GM18909 (cell line): ENCODE results near the gene GIT1.
"Not testable (repeated sequence)": the region's sequence is repeated elsewhere in the genome, so short reads cannot be mapped to it uniquely, and the experiment has no call there.

Source experiments
- ATAC-seq: cut with Tn5 transposase; IDR thresholded peaks from one replicate; pipeline ENCODE4 v1.9.1; 2021; ENCODE audit warnings: mild to moderate bottlenecking; ENCODE audit not compliant: unreplicated experiment, poor library complexity

GIT1 gene

GRCh38 chr17:29570521-29570920, 18.9 kb downstream of the GIT1 start:
- no peak for ATAC-seq

GRCh38 chr17:29569245-29569950, 20.1 kb downstream of the GIT1 start:
- no peak for ATAC-seq

DNA sequence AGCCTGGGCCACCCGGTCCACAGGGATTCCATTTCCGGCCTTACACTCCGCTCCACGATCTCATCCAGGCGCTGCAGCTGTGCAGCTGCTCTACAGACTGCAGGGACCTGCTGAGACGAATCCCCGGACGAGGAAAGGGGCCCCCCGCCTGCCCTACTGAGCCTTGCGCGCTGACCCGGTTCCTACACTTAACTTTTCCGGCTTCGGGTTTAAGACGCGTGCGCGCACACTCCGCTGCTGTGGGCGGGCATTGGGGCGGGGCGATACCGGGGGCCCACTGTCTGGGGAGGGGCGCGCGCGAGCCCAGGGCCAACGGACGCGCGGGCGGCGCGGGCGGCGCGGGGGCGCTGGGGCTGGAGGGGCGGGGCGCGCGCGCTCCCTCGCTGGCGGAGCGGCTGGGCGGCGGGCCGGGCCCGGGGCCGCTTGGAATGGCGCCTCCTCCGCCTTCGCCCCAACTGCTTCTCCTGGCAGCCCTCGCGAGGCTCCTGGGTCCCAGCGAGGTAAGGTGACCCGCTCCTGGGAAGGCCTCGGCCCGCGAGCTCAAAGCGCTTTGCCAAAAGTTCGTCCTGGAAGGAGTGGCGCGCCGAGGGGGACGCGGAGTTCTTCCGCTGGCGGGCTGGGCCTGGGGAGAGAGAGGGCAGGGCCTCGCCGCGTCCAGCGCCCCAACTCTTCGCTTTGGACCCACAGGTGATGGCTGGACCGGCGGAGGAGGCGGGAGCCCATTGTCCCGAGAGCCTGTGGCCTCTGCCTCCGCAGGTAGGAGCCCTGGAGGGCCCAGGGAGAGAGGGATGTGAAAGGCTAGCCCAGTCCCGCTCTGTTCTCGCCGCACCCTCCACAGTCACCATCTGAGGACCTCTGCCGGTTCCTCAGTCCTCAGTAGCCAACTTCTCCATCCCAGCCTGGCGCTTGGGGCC, 20.9 kb downstream of the GIT1 start, which contains the start of gene TP53I13:
TP53I13 (plus strand) TSS at position 371 of the 914 bp plus-strand sequence; CDS start at position 429, 58 bp downstream.
- peak; percentile 46 for ATAC-seq

- peak; percentile 39 for ATAC-seq
These were observed 21.7 kb downstream of the GIT1 start for GRCh38 chr17:29567554-29568330.

- ATAC-seq, result peak; percentile 4
These were observed 22.2 kb downstream of the GIT1 start for GRCh38 chr17:29567304-29567553.

DNA sequence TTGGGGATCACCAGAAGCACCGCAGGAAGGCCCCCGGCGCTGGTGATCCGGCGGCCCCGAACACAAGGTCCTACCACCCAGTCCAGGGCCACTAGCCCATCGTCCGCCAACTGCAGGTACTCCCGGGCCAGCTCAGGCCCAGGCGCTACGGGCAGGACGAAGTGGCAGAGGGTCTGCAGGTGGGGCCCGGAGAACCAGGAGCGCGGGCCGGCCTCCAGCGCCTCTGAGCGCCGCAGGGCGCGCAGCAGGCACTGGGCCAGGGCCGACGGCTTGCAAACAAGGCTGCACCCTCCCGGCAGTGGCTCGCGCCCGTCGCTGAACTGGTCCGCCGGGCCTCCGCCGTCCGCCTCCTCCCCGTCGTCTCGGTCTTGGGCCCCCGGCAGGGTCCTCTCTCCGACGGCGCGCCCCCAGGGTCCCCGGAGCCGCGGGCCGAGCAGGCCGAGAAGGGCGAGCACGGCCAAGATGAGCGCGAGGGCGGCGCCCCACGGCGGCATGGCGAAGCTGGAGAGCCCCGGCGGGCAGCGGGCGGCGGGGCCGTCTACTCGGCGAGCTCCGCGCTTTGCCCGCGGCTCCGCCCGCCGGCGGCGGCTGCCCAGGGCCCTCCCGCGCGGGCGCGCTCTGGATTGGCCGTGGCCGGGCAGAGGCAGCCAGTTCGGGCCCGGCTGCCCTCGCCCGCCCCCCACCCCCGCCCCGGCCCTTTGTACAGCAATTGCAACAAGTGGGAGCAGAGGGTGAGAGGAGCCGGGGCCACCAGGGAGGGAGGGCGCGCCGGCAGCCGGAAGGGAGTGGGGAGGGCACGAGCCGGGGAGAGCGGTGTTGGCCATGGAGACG, 22.8 kb downstream of the GIT1 start, which contains the start of gene ABHD15:
ABHD15 (minus strand) TSS at position 565 of the 831 bp plus-strand sequence; CDS start at position 494, 71 bp downstream.
- peak; percentile 27 for ATAC-seq

- ATAC-seq, result no peak
These were observed 23.6 kb downstream of the GIT1 start for GRCh38 chr17:29565643-29566472.

- no peak for ATAC-seq
These were observed 25.6 kb downstream of the GIT1 start for GRCh38 chr17:29563816-29564215.

DNA sequence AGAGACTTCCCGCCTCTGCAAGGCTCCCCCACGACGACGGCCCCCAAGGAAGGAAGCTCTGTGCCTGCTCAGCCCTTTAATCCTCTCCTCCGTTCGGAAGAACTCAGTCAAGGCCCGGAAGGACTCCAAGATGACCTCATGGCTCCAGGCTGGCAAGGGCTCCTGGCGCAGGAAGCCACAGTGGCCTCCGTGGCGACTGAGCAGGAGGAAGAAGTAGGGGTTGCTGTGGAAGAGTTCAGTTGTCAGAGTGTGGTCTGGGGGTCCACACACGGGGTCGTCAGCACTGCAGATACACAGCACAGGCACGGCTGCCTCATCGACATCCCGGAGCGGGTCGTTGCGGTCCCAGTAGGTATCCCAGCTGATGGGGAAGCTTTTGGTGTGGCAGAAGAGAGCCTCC, 26.8 kb downstream of the GIT1 start:
- no peak for ATAC-seq

GRCh38 chr17:29561554-29562517, 27.6 kb downstream of the GIT1 start:
- ATAC-seq, result no peak

- no peak for ATAC-seq
These were observed 29.1 kb downstream of the GIT1 start for GRCh38 chr17:29560316-29560715.

DNA sequence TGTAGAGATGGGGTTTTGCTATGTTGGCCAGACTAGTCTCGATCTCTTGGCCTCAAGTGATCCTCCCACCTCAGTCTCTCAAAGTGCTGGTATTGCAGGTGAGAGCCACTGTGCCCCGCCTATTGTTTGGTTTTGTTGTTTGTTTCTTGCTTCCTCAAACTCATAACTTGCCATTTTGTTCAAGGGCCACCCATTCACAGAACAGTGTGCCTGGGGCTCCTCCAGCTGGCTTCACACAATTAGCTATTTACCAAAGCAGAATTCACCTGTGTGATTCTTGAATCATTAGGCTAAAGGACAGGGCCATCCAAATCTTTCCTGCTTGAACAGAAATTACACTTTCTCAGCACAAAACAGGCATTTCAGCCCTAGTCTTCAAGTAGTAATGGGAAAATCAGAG, 29.8 kb downstream of the GIT1 start:
- no peak for ATAC-seq

- not testable (repeated sequence) for ATAC-seq
These were observed 31.3 kb downstream of the GIT1 start for GRCh38 chr17:29558139-29558538.

GRCh38 chr17:29557739-29558116, 31.7 kb downstream of the GIT1 start:
- ATAC-seq, result no peak

- no peak for ATAC-seq
These were observed 32.2 kb downstream of the GIT1 start for GRCh38 chr17:29557085-29557738.

DNA sequence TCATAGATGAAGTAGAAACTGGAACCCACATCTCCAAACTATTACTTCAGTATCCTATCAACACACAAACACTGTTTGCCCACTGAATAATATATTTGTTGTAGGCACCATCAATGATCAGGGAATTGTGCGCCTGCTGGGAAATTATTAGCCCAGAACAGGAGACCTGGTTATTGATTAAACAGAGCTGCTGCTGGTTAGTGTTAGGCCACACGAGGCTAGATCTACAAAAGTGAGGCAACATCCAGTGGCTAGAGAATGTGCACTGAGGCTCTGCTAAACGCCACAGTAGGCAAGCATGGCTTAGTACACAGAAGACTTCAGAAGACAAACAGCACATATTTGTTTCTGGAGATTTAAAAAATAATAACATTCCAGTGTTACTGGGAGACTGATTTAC, 33.6 kb downstream of the GIT1 start:
- no peak for ATAC-seq

GRCh38 chr17:29549177-29549923, 40.1 kb downstream of the GIT1 start:
- no peak for ATAC-seq
